SK-N-SH (cell line): ENCODE data around the gene ATP13A3. TPM values are rescaled to one million over a fixed set of nuclear protein-coding genes. Genes with fewer than 3 reads are reported as not detected.

Experiments
- CTCF ChIA-PET: fragments of 300-600, 350-600 bp; formaldehyde crosslinking; extraction: SDS; loops from one replicate; lab custom pipeline; 2021; lab: Yijun Ruan, JAX
- POLR2A ChIA-PET: fragments of 350-600 bp; sonication (Branson Sonifier 250); formaldehyde crosslinking; extraction: SDS; loops from one replicate; lab custom pipeline; 2020; ENCODE audit warnings: antibody characterized with exemption, inconsistent platforms; lab: Yijun Ruan, JAX
- DNase-seq: peaks from one replicate; pipeline ENCODE4 v3.0.0; 2012
- H2AFZ ChIP-seq: fragments of 200-600 bp; sonication (generic); 2 replicates; pipeline ENCODE4 v1.8.1; 2016; ENCODE audit warnings: antibody characterized with exemption, mild to moderate bottlenecking, low read depth
- H3F3A ChIP-seq: fragments of 200-600 bp; sonication (generic); replicated peaks from 2 replicates; pipeline ENCODE3; 2016; ENCODE audit warnings: antibody characterized with exemption, mild to moderate bottlenecking; ENCODE audit not compliant: insufficient read depth
- H3K27ac ChIP-seq, 2 experiments: fragments of 200-500 bp in 1 of 2; fragments of 200-600 bp in 1 of 2; sonication (Bioruptor generic) in 1 of 2; sonication (generic), shearing (Covaris generic) in 1 of 2; 2 replicates each; pipeline versions ENCODE4 v1.5.1 to v1.6.1; 2014 to 2016; ENCODE audit warnings: low read depth in 2 of 2, inconsistent platforms in 1 of 2, low read length in 1 of 2, mild to moderate bottlenecking in 1 of 2, mixed read lengths in 1 of 2
- H3K27me3 ChIP-seq: fragments of 200-600 bp; sonication (generic), shearing (Covaris generic); 2 replicates; pipeline ENCODE4 v1.6.1; 2016; ENCODE audit warnings: mixed run types; ENCODE audit not compliant: insufficient read depth
- H3K36me3 ChIP-seq, 2 experiments: fragments of 200-500 bp in 1 of 2; fragments of 200-600 bp in 1 of 2; sonication (Bioruptor generic) in 1 of 2; sonication (generic) in 1 of 2; replicated peaks in 1 of 2; 2 replicates each; pipeline versions ENCODE3 to v1.5.1; 2014 to 2016; ENCODE audit warnings: low read length in 1 of 2, mild to moderate bottlenecking in 1 of 2; ENCODE audit not compliant: insufficient read depth in 2 of 2, control insufficient read depth in 1 of 2
- H3K4me1 ChIP-seq, 2 experiments: fragments of 200-500 bp in 1 of 2; fragments of 200-600 bp in 1 of 2; sonication (Bioruptor generic) in 1 of 2; sonication (generic), shearing (Covaris generic) in 1 of 2; 2 replicates each; pipeline versions ENCODE4 v1.5.1 to v1.6.1; 2014 to 2016; ENCODE audit warnings: low read depth in 1 of 2, low read length in 1 of 2, mixed run types in 1 of 2; ENCODE audit not compliant: insufficient read depth in 2 of 2, control insufficient read depth in 1 of 2
- H3K4me2 ChIP-seq: fragments of 200-600 bp; sonication (generic), shearing (Covaris generic); 2 replicates; pipeline ENCODE4 v1.6.1; 2017; ENCODE audit warnings: mixed run types
- H3K4me3 ChIP-seq, 2 experiments: fragments of 200-500 bp in 1 of 2; fragments of 200-600 bp in 1 of 2; sonication (Bioruptor generic) in 1 of 2; sonication (generic), shearing (Covaris generic) in 1 of 2; 2 replicates each; pipeline versions ENCODE4 v1.5.1 to v1.8.1; 2014 to 2016; ENCODE audit warnings: low read depth in 2 of 2, inconsistent platforms in 1 of 2, low read length in 1 of 2, mild to moderate bottlenecking in 1 of 2, mixed read lengths in 1 of 2, moderate library complexity in 1 of 2
- H3K79me2 ChIP-seq: fragments of 200-600 bp; sonication (generic); 2 replicates; pipeline ENCODE4 v1.8.1; 2017; ENCODE audit warnings: mild to moderate bottlenecking; ENCODE audit not compliant: insufficient read depth
- H3K9ac ChIP-seq: fragments of 200-600 bp; sonication (generic); 2 replicates; pipeline ENCODE4 v1.6.1; 2017; ENCODE audit warnings: mixed run types
- H3K9me2 ChIP-seq: fragments of 200-600 bp; sonication (generic); 2 replicates; pipeline ENCODE4 v1.6.1; 2017; ENCODE audit warnings: mixed run types
- H3K9me3 ChIP-seq: fragments of 200-600 bp; sonication (generic); 2 replicates; pipeline ENCODE4 v1.6.1; 2017; ENCODE audit warnings: mixed run types, mild to moderate bottlenecking, moderate library complexity
- H4K20me1 ChIP-seq: fragments of 200-600 bp; sonication (generic); 2 replicates; pipeline ENCODE4 v1.6.1; 2017; ENCODE audit warnings: mild to moderate bottlenecking, mixed run types; ENCODE audit not compliant: insufficient read depth
- FOSL2 ChIP-seq: IDR thresholded peaks from 2 replicates; pipeline ENCODE4 v1.4.0; 2012; ENCODE audit warnings: low read depth, mild to moderate bottlenecking, moderate library complexity, borderline replicate concordance
- FOXJ3 ChIP-seq: sonication (generic); formaldehyde crosslinking; IDR thresholded peaks from 2 replicates; pipeline ENCODE4 v1.5.1; 2020; ENCODE audit warnings: mild to moderate bottlenecking, missing genetic modification reagents
- IRF3 ChIP-seq: fragments of 150-350 bp; IDR thresholded peaks from 2 replicates; pipeline ENCODE4 v1.6.1; 2016; ENCODE audit warnings: mild to moderate bottlenecking, low read depth, low read length
- POLR2AphosphoS5 ChIP-seq: IDR thresholded peaks from 2 replicates; pipeline ENCODE4 v1.6.1; 2012; ENCODE audit warnings: low read depth, low read length
- REST ChIP-seq: IDR thresholded peaks from 2 replicates; pipeline ENCODE4 v1.6.1; 2012; ENCODE audit warnings: mild to moderate bottlenecking, low read depth, low read length, moderate library complexity
- RFX5 ChIP-seq: IDR thresholded peaks from 2 replicates; pipeline ENCODE4 v1.6.1; 2012; ENCODE audit warnings: mild to moderate bottlenecking, improper control_type of control experiment, low read length
- TAF1 ChIP-seq: IDR thresholded peaks from 2 replicates; pipeline ENCODE4 v1.6.1; 2012; ENCODE audit warnings: low read depth, mild to moderate bottlenecking, low read length, moderate library complexity, borderline replicate concordance
- TCF12 ChIP-seq: IDR thresholded peaks from 2 replicates; pipeline ENCODE4 v1.4.0; 2012
- TEAD4 ChIP-seq: IDR thresholded peaks from 2 replicates; pipeline ENCODE4 v1.4.0; 2012; ENCODE audit warnings: mild to moderate bottlenecking, borderline replicate concordance; ENCODE audit not compliant: insufficient read depth
- ZBTB33 ChIP-seq: IDR thresholded peaks from 2 replicates; pipeline ENCODE4 v1.4.0; 2012; ENCODE audit warnings: low read depth, borderline replicate concordance
- WGBS: methylation state at CpG from one replicate; pipeline ENCODE4 v1.1.6; 2017; ENCODE audit warnings: low lambda C conversion rate; 5-methylcytosine and 5-hydroxymethylcytosine counted together
- polyA plus RNA-seq, 3 experiments: library from polyadenylated mRNA; depleted of rRNA; stranded (reverse); fragments of >200 nt; gene quantifications; 2 replicates each; pipeline ENCODE4 v1.2.3, GENCODE V29; 2012

The ATP13A3 gene
- polyA plus RNA-seq, 1 of the 3 experiments (the other 2 are of a cell fraction), result 48.2 TPM

DNA sequence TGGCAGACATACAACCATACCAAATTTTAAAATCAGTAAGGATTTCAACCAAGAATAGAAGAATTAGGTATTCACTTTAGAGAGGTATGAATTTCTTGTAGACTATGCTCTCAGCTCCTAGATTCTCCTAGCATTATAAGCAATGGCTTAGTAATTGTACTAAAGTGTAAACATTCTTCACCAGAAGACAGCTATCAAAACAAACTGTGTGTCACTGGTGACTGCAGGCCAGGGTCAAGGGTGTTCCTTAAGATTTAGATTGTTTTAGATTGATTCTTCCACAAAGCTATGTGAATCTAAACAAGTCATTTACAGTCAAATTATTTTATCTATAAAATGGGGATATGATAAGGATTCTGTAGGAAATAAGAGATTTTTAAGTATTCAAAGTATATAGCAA, 64.6 kb downstream of the ATP13A3 start:
- H3K4me2 ChIP-seq, result no peak overlapping the region
- H3K27ac ChIP-seq, result peak overlapping the region in 1 of 2 experiments; percentile 33; a peak in 1 of 4 replicates
- no peaks in the 10 kb centered on the region for H3K9me2 ChIP-seq
- CTCF ChIA-PET, result interaction anchor here (0.6 to 1.3 kb wide), 3 partner anchors 16 to 89 kb away, joined by 3 to 5 read pairs (median 4); no protein-coding TSS in a partner anchor
- no peaks in the 10 kb centered on the region for H3K27me3 ChIP-seq
- no peak for DNase-seq
- TF ChIP-seq RFX5, result no peak
- TF ChIP-seq TCF12, result no peak
- no peak for TF ChIP-seq POLR2AphosphoS5
- H3K4me1 ChIP-seq, result no peaks in the 10 kb centered on the region; a peak in 2 of 4 replicates
- H3F3A ChIP-seq, result peaks cover 64% of the 10 kb centered on the region
- peaks cover 71 to 88% of the 10 kb centered on the region in 2 experiments for H3K36me3 ChIP-seq
- peaks cover 5% of the 10 kb centered on the region; the same call in 1 of the 2 replicates for H4K20me1 ChIP-seq
- no peak overlapping the region for H3K9ac ChIP-seq
- no peak overlapping the region for H3K4me3 ChIP-seq
- peaks cover 74% of the 10 kb centered on the region for H3K79me2 ChIP-seq
- POLR2A ChIA-PET, result no interaction called here
- H3K9me3 ChIP-seq, result no peaks in the 10 kb centered on the region
- H2AFZ ChIP-seq, result no peak overlapping the region

DNA sequence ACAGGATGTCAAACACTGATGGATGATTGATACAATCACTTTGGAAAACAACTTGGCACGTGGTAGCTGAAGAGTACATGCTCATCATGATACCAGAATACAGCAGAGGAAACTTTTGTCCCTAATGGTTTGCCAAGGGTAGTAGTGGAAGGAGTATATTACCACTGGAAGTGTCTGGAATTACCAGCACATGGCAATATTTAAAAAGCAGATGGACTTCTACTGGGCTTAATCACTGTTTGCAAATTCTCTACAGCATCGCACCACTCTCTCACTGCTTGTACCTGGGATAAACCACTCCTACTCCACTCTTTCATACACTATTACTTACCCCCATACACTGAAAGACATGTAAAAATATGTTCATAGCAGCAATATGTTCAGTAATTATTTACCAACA, 68.1 kb downstream of the ATP13A3 start:
- no peak overlapping the region for H3K4me3 ChIP-seq
- no peaks in the 10 kb centered on the region for H3K27me3 ChIP-seq
- H3F3A ChIP-seq, result peaks cover 40% of the 10 kb centered on the region
- H3K36me3 ChIP-seq, result peaks cover 50 to 85% of the 10 kb centered on the region in 2 experiments
- H3K4me2 ChIP-seq, result no peak overlapping the region
- ChIA-PET CTCF (no interaction called here), POLR2A (no interaction called here)
- H3K4me1 ChIP-seq, result no peaks in the 10 kb centered on the region; a peak in 2 of 4 replicates
- no peak for DNase-seq
- no peaks in the 10 kb centered on the region for H3K9me3 ChIP-seq
- H3K9me2 ChIP-seq, result no peaks in the 10 kb centered on the region
- peaks cover 5% of the 10 kb centered on the region; the same call in 1 of the 2 replicates for H4K20me1 ChIP-seq
- TF ChIP-seq FOXJ3, result no peak
- TF ChIP-seq TEAD4, result no peak
- TF ChIP-seq IRF3, result no peak
- TF ChIP-seq REST, result no peak
- TF ChIP-seq TAF1, result no peak
- TF ChIP-seq ZBTB33, result no peak
- TF ChIP-seq FOSL2, result no peak
- H3K9ac ChIP-seq, result no peak overlapping the region
- 100% methylated on average over 2 of the region's 2 CpGs for WGBS
- H3K27ac ChIP-seq, result no peak overlapping the region
- peaks cover 60% of the 10 kb centered on the region; the same call in 1 of the 2 replicates for H3K79me2 ChIP-seq
- no peak overlapping the region for H2AFZ ChIP-seq
